Rectal smooth muscle tissue (tissue), 1 donor: ENCODE measurements around the gene ST3GAL6.

Experiments
- H3K27ac ChIP-seq: one replicate; pipeline ENCODE4 v1.7.0; 2013; ENCODE audit warnings: low read depth, low read length, inconsistent platforms
- H3K27me3 ChIP-seq: one replicate; pipeline ENCODE4 v1.7.0; 2013; ENCODE audit warnings: low read length; ENCODE audit not compliant: control insufficient read depth, insufficient read depth
- H3K36me3 ChIP-seq: one replicate; pipeline ENCODE4 v1.7.0; 2013; ENCODE audit warnings: low read length; ENCODE audit not compliant: control insufficient read depth, insufficient read depth
- H3K4me1 ChIP-seq: one replicate; pipeline ENCODE4 v1.7.0; 2013; ENCODE audit warnings: low read length; ENCODE audit not compliant: control insufficient read depth, insufficient read depth
- H3K4me3 ChIP-seq: one replicate; pipeline ENCODE4 v1.7.0; 2013; ENCODE audit warnings: low read length
- H3K9ac ChIP-seq: one replicate; pipeline ENCODE4 v1.7.0; 2013; ENCODE audit warnings: low read length

ST3GAL6 gene

GRCh38 chr3:98744283-98744682 is 18.9 kb upstream of the ST3GAL6 start:
- Histone ChIP-seq H3K9ac (no peak overlapping the region), H3K4me3 (no peak overlapping the region)

GRCh38 chr3:98745718-98746117 is 17.4 kb upstream of the ST3GAL6 start:
- Histone ChIP-seq H3K4me1 (no peaks in the 10 kb centered on the region), H3K27ac (no peak overlapping the region), H3K36me3 (no peaks in the 10 kb centered on the region)

More at GRCh38 chr3:98744283-98744682, 18.9 kb upstream of the ST3GAL6 start:
- Histone ChIP-seq H3K4me1 (no peaks in the 10 kb centered on the region), H3K27ac (no peak overlapping the region), H3K36me3 (no peaks in the 10 kb centered on the region), H3K27me3 (no peaks in the 10 kb centered on the region)

GRCh38 chr3:98746122-98746521 is 17.0 kb upstream of the ST3GAL6 start:
- Histone ChIP-seq H3K4me1 (no peaks in the 10 kb centered on the region), H3K9ac (no peak overlapping the region), H3K27ac (no peak overlapping the region), H3K4me3 (no peak overlapping the region), H3K27me3 (no peaks in the 10 kb centered on the region), H3K36me3 (no peaks in the 10 kb centered on the region)

More at GRCh38 chr3:98745718-98746117, 17.4 kb upstream of the ST3GAL6 start:
- Histone ChIP-seq H3K9ac (no peak overlapping the region), H3K27me3 (no peaks in the 10 kb centered on the region), H3K4me3 (no peak overlapping the region)

GRCh38 chr3:98746882-98747281 is 16.3 kb upstream of the ST3GAL6 start:
- no peaks in the 10 kb centered on the region for H3K4me1 ChIP-seq
- no peak overlapping the region for H3K27ac ChIP-seq
- no peak overlapping the region for H3K4me3 ChIP-seq
- no peaks in the 10 kb centered on the region for H3K27me3 ChIP-seq
- no peaks in the 10 kb centered on the region for H3K36me3 ChIP-seq
- no peak overlapping the region for H3K9ac ChIP-seq

GRCh38 chr3:98750276-98750919 is 12.7 kb upstream of the ST3GAL6 start:
- Histone ChIP-seq H3K27me3 (no peaks in the 10 kb centered on the region), H3K9ac (no peak overlapping the region), H3K36me3 (no peaks in the 10 kb centered on the region), H3K4me1 (no peaks in the 10 kb centered on the region), H3K27ac (no peak overlapping the region), H3K4me3 (no peak overlapping the region)

GRCh38 chr3:98754483-98754882 is 8.7 kb upstream of the ST3GAL6 start:
- no peaks in the 10 kb centered on the region for H3K4me1 ChIP-seq
- no peaks in the 10 kb centered on the region for H3K36me3 ChIP-seq
- H3K27me3 ChIP-seq = no peaks in the 10 kb centered on the region
- H3K4me3 ChIP-seq = no peak overlapping the region
- no peak overlapping the region for H3K27ac ChIP-seq
- H3K9ac ChIP-seq = no peak overlapping the region

- H3K4me1 ChIP-seq = no peaks in the 10 kb centered on the region
- H3K36me3 ChIP-seq = no peaks in the 10 kb centered on the region
Observed at GRCh38 chr3:98755601-98756000, 7.5 kb upstream of the ST3GAL6 start.

GRCh38 chr3:98759629-98760028 is 3.5 kb upstream of the ST3GAL6 start:
- H3K36me3 ChIP-seq = no peaks in the 10 kb centered on the region
- H3K27me3 ChIP-seq = no peaks in the 10 kb centered on the region
- no peaks in the 10 kb centered on the region for H3K4me1 ChIP-seq
- no peak overlapping the region for H3K9ac ChIP-seq
- no peak overlapping the region for H3K27ac ChIP-seq
- no peak overlapping the region for H3K4me3 ChIP-seq

More at GRCh38 chr3:98755601-98756000, 7.5 kb upstream of the ST3GAL6 start:
- H3K4me3 ChIP-seq = no peak overlapping the region
- H3K9ac ChIP-seq = no peak overlapping the region
- no peak overlapping the region for H3K27ac ChIP-seq
- H3K27me3 ChIP-seq = no peaks in the 10 kb centered on the region

GRCh38 chr3:98761643-98762229 is 1.4 kb upstream of the ST3GAL6 start:
- Histone ChIP-seq H3K36me3 (no peaks in the 10 kb centered on the region), H3K4me1 (no peaks in the 10 kb centered on the region), H3K27ac (no peak overlapping the region), H3K27me3 (no peaks in the 10 kb centered on the region), H3K4me3 (no peak overlapping the region), H3K9ac (no peak overlapping the region)

- no peaks in the 10 kb centered on the region for H3K36me3 ChIP-seq
- H3K9ac ChIP-seq = no peak overlapping the region
- H3K27me3 ChIP-seq = no peaks in the 10 kb centered on the region
- no peaks in the 10 kb centered on the region for H3K4me1 ChIP-seq
- H3K4me3 ChIP-seq = peak overlapping the region; percentile 13
- H3K27ac ChIP-seq = no peak overlapping the region
Observed at GRCh38 chr3:98763819-98764418, 779 bp downstream of the ST3GAL6 start.

- no peaks in the 10 kb centered on the region for H3K4me1 ChIP-seq
- no peak overlapping the region for H3K9ac ChIP-seq
- H3K36me3 ChIP-seq = no peaks in the 10 kb centered on the region
- no peak overlapping the region for H3K4me3 ChIP-seq
- H3K27ac ChIP-seq = no peak overlapping the region
- H3K27me3 ChIP-seq = no peaks in the 10 kb centered on the region
Observed at GRCh38 chr3:98764472-98764884, 1.3 kb downstream of the ST3GAL6 start.

GRCh38 chr3:98765721-98766120 is 2.6 kb downstream of the ST3GAL6 start:
- H3K27ac ChIP-seq = no peak overlapping the region
- H3K27me3 ChIP-seq = no peaks in the 10 kb centered on the region
- H3K4me1 ChIP-seq = no peaks in the 10 kb centered on the region
- no peak overlapping the region for H3K4me3 ChIP-seq
- no peaks in the 10 kb centered on the region for H3K36me3 ChIP-seq
- H3K9ac ChIP-seq = no peak overlapping the region

GRCh38 chr3:98766924-98767323 is 3.8 kb downstream of the ST3GAL6 start:
- Histone ChIP-seq H3K27ac (no peak overlapping the region), H3K9ac (no peak overlapping the region), H3K36me3 (no peaks in the 10 kb centered on the region), H3K4me1 (no peaks in the 10 kb centered on the region), H3K4me3 (no peak overlapping the region), H3K27me3 (no peaks in the 10 kb centered on the region)
